HG02884 (cell line): ENCODE results near the gene TDRKH.
"Not testable (repeated sequence)": the region's sequence is repeated elsewhere in the genome, so short reads cannot be mapped to it uniquely, and the experiment has no call there.

Experiments used
- ATAC-seq: cut with Tn5 transposase; IDR thresholded peaks from one replicate; pipeline ENCODE4 v1.9.1; 2021; ENCODE audit warnings: mild to moderate bottlenecking, moderate library complexity; ENCODE audit not compliant: unreplicated experiment

The TDRKH gene

DNA sequence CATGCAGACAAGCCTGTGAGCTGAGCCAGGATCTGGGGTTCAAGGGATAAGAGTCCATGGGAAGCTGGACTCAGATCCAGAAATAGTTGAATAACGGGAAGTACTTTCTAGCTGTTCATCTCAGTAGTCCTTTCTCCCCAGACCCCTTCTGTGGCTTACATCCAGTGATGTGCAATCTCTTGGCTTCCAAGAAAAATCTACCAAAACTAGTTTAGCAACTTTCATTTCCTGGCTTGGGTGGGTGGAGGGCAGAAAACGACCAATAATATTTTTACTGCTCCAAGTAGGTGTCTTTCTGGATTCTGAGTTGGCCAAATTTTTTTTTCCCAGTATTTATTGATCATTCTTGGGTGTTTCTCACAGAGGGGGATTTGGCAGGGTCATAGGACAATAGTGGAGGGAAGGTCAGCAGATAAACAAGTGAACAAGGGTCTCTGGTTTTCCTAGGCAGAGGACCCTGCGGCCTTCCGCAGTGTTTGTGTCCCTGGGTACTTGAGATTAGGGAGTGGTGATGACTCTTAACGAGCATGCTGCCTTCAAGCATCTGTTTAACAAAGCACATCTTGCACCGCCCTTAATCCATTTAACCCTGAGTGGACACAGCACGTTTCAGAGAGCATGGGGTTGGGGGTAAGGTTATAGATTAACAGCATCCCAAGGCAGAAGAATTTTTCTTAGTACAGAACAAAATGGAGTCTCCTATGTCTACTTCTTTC, 21.8 kb downstream of the TDRKH start:
- ATAC-seq = not testable (repeated sequence)

DNA sequence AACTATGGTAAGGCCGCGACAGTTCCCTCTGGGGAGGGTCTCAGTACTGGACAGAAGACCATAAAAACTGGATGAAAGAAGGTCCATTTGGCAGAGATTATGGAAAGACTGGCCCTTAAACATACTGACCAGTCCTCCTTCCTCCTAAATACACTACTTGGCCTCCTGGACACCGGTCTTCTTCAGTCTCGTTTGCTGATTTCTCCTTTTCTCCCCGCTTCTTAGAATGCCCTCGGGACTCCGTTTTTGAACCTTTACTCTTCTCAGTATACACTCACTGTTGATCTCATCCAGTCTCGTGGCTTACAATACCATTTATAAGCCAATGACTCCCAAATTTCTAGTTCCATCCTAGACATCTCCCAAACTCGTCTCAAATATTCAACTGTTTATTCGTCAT, 26.3 kb downstream of the TDRKH start:
- ATAC-seq = no peak

DNA sequence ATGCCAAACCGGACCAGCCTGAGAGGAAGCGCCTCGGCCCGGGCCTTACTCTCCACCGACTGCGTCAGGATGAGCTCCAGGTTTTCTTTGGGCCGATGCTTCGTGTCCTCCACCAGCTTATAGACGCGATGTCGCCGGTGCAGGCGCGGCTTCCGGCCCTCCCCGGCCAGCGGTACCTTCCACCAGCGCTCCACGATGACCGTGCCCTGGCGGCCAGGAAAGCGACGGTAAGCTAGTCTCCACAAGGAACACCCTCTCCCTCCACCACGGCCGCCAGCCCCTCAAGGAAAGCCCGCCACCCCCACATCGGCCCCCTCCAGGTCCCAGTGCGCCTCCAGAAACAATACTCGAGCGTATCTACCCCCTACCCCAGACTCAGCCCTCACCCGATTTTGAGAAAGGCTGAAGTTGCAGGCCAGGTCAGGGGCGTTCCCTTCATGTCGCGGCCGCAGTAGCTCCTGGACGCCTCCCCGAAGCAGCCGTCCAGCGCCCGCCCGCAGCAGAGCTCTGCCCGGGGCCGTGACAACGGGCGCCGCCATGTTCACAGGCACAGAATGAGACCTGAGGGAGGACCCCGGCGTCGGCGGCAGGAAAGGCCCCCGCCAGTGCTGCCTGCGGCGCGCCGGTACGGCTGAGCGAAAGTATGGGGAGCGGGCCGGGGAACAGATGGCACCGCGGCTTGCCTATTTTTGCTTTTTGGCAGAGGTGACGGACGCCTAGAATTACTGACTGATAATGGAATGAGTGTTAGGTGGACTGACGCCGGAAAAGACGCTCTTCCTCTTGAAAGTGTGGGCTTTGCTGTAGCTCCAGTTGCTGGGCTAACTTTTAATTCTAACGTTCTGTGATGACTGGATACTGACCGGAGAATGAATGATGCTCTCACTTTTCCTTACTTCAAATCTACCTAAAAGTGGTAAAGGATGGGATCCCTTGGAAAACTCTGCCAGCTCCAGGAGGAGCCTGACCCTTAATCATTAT, 27.1 kb downstream of the TDRKH start, which contains the start of gene MRPL9:
Gene MRPL9 (minus strand): TSS at position 556 of the 981 bp plus-strand sequence. CDS start 17 bp downstream, at position 539.
- peak; percentile 73 for ATAC-seq

DNA sequence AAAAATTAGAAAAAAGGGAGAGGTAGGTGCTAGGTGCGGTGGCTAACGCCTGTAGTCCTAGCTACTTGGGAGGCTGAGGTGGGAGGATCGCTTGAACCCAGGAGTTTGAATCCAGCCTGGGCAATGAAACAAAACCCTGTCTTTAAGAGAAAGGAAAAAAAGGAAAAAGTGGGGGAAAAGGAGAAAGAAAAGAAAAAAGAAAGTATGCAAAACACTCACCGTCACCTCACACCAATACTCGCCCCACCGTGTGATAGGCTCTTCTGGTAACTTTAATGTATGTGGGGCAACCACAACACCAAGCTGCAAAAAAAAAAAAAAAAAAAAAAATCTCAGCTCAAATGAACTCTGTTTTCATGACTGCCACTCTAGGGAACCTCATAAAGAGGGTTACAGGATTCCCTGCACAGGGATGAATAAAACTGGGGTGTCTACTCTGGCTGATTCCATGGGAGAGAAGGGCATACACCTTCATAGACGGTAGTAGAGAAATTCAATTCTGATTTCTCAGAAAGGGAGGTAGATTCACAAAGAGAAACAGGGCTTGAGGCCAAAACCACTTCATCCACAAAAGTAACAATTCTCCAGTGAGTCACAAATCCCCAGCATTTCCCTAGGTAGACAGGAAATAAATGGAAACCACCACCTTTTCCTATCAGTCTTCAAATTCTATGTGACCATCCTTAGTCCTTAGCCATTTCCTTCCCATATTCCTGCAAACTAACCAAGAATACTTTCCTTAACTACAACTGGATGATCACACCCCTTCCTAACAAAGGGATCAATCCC, 29.5 kb downstream of the TDRKH start:
- no peak for ATAC-seq

- no peak for ATAC-seq
These were observed 31.1 kb downstream of the TDRKH start for GRCh38 chr1:151759241-151759640.

DNA sequence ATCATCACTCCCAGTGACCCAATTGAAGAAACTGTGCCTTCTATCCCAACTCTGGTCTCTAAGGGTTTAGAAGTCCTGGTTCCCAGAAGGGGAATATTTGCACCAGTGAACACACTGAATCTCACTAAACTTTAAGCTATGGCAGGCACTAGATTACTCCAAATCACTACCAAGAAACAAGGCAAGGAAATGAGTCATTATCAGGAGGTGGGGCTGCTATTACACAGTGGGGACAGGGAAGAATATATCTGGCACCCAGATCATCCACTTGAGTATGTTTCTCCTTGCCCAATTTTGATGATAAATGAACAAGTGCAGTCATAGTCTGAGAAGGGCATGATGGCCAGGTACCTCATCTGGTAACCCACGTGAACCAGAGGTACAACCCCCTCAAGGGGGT, 34.0 kb downstream of the TDRKH start:
- no peak for ATAC-seq

- ATAC-seq = no peak
These were observed 48.8 kb downstream of the TDRKH start for GRCh38 chr1:151741516-151741915.

- ATAC-seq = no peak
These were observed 50.5 kb downstream of the TDRKH start for GRCh38 chr1:151739590-151740355.

DNA sequence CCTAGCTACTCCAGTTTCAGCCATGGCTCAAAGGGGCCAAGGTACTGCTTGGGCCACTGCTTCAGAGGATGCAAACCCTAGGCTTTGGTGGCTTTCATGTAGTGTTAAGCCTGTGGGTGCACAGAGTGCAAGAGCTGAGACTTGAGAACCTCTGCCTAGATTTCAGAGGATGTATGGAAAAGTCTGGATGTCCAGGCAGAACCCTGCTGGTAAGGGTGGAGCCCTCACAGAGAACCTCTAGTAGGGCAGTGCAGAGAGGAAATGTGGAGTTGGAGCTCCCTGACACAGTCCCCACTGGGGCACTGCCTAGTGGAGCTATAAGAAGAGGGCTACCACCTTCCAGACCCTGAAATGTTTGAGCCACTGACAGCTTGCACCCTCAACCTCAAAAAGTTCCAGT, 52.8 kb downstream of the TDRKH start:
- no peak for ATAC-seq

DNA sequence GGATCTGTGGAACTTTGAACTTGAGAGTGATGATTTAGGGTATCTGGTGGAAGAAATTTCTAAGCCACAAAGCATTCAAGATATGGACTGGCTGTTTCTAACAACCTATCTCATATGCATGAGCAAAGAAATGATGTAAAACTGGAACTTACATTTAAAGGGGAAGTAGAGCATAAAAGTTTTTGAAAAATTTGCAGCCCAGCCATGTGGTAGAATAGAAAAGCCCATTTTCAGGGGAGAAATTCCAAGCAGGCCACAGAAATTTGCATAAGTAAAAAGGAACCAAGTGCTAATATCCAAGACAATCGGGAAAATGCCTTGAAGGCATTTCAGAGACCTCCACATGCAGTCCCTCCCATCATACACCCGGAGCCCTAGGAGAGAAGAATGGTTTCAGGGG, 53.3 kb downstream of the TDRKH start:
- ATAC-seq = no peak

GRCh38 chr1:151733995-151734394, 56.3 kb downstream of the TDRKH start:
- not testable (repeated sequence) for ATAC-seq

DNA sequence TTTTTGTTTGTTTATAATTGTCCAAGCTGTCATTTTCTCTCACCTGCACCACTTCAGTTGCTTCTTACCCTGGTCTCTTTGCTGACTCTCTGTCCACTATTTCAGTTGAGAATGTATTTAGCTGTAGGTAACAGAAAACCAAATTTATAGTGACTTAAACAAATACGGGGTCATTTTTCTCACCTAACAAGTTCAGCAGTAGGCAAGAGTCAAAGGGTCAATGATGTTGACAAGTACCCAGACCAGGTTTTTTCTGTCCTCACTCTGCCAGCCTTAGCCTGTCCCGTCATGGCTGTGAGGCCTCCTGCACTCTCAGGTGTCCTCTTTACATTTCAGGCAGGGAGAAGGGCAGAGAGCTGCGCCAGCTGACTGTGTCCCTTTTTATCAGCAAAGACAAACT, 57.2 kb downstream of the TDRKH start:
- ATAC-seq = no peak

- no peak for ATAC-seq
These were observed 60.4 kb downstream of the TDRKH start for GRCh38 chr1:151729966-151730291.

DNA sequence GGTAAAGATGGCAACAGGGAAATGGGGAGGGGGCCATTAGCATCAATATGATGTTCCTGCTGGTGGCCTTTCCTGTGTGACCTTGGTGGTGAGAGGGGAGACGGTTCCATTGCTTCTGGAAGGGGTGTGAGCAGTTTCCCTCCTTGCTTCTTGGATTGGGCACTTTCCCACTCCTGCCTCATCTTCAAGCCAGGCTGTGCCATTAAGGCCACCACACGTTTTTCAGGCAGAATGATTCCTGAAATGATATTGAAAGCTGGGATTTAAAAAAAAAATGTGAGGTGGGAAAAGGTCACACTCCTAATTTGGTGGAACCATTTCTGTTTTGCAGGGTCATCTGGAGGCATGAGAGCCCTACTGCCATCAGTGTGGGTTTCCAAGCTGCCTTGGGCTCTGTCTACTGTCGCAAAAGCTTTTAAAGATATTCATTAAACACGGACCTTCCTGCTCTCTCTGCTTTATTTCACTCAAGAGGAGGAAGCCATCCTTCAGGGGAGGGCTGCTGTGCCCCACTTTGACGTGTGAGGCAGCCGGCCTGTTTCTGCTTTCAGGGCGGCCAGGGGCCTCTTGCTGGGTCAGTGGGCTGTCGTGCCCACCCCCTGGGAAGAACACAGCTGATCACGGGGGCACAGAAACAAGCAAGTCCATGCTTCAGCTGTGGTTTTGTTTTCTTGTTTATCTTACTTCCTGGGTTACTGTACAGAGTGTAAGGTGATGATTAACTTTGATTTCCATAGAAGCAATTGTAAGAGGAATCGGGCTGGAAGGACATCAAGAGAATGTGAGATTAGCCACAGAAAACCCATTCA, 60.9 kb downstream of the TDRKH start:
- no peak for ATAC-seq

DNA sequence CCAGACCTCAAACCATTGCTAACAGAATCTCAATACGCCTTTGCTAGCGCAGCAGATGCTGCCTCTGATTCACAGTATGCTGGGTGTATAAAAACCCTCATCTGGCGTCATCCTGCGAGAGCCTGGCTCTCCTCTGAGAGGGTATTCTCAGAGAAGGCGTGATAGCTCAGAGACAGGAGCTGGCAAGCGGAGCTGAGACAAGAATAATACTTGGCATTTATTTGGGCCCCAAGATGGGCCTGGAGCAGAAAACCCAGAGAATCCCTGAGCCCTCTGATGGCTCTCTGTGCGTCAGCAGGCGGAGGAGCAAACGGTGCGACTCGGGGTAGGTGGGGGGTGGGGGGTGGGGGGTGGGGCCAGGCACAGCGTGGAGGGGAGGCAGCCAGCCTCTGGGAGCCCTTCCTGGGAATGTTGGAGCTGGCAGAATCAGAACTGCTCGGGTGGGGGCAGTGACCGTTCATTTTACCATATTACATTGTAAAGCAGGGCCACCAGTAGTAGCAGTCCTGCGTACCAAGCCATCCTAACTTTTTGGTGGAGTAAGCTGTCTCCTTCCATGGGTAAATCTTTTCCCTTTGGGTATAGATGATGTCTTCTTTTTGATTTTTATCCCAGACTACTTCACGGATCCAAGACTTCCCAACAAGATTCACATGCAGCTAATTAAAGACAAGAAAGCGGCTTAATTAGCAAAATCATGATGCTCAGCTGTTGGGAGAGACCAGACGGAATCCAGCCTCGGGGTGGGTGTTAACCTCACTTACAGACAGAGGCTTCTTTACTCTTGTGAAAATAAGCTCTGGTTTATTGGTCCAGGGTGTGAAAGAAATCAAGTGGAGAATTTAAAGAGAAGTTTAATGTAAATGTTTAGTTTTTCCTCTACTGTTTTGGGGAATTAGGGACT, 61.9 kb downstream of the TDRKH start:
- ATAC-seq = no peak

DNA sequence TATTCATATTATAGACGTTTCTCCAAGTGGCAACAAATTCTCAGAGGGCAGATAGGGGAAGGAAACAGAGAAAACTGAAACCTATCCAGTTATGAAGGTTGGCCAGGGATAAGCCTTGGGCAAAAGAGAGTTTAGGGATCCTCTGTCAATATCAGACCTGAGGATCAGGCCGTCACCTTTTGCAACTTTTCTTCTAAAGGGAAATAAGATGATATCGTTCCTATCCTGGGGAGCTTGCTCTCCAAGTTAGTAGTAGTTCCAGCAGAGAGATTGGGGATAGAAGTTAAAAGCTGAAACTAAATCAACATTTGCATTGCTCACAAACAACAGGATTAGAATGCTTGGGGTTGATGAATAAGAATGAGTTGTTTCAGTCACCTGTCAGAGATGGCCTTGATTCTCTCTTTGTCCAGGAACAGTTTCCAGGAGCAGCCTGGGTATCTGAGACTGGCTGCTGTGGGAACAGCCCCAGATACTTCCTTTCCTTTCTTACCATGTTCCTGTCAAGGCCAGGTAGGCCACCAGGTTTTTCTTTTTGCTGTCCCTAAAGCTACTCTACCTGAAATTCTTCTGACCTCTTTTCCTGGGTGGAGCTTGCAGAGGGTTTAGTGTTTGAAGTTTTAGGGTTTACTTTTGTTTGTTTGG, 66.5 kb downstream of the TDRKH start:
- no peak for ATAC-seq
